ENCODE results near the gene PYGO2.

GRCh38 chr1:154964359-154964758, 2.8 kb upstream of the PYGO2 start:
- TF ChIP-seq CTCF (conservative IDR thresholded peaks at IDR 0.05; ENCODE audit: low read length) (no peak), EZH2phosphoT487 (IDR thresholded peaks at IDR 0.05; ENCODE audit: borderline replicate concordance) (no peak)
